ENCODE data around the gene CCAR1.
"Not testable (repeated sequence)": the region's sequence is repeated elsewhere in the genome, so short reads cannot be mapped to it uniquely, and the experiment has no call there.

CCAR1 gene

GRCh38 chr10:68829521-68829920 lies 108.5 kb downstream of the CCAR1 start:
- no peak overlapping the region for H3K27ac ChIP-seq
- TF ChIP-seq CTCF (IDR thresholded peaks at IDR 0.05) (no peak), ZFX (IDR thresholded peaks at IDR 0.05; ENCODE audit: borderline replicate concordance) (no peak)

DNA sequence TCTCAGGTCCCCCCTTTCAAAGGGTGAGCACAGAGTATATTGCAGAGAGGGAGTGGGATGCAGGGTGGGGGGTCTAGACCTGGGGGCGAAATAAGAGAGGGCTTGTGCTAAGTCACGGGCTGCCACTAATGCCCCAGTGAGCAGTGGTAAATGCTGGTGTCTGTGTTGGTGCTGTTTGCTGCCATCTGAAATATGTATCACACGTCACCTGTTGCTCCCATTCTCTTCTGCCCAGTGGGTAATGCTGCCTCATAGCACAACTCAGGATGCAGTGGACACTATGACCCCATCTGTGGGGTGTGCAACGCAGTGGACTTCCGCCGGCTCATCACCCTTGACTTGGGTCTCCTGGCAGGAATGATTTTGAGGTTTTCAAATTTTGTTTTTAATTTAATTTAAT lies 108.9 kb downstream of the CCAR1 start:
- no peak overlapping the region for H3K27ac ChIP-seq
- TF ChIP-seq CTCF (IDR thresholded peaks at IDR 0.05) (no peak), ZFX (IDR thresholded peaks at IDR 0.05; ENCODE audit: borderline replicate concordance) (no peak)

DNA sequence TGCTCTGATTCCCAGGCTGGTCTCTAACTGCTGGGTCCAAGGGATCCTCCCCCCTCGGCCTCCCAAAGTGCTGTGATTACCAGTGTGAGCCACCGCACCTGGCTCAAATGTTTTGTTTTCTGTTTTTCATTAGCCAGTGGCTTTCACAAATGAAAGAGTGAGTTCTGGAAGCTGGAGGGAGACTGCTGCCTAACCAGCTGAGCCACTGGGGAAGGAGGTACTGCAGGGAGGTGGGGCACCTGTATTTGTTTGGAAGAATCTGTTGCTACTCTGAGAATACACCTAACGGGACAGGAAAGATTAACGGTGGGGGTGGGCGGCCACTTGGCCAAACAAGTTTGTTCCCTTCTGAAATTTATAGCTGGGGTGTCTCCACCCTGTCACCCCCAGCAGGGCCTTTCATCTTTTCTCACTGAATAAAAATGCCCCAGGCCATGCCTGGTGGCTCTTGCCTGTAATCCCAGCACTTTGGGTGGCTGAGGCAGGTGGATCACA lies 111.0 kb downstream of the CCAR1 start:
- no peak overlapping the region for H3K27ac ChIP-seq
- TF ChIP-seq ZFX (IDR thresholded peaks at IDR 0.05; ENCODE audit: borderline replicate concordance) (no peak), CTCF (IDR thresholded peaks at IDR 0.05) (no peak)

GRCh38 chr10:68832601-68833000 lies 111.6 kb downstream of the CCAR1 start:
- TF ChIP-seq ZFX (IDR thresholded peaks at IDR 0.05; ENCODE audit: borderline replicate concordance) (no peak), CTCF (IDR thresholded peaks at IDR 0.05) (no peak)
- H3K27ac ChIP-seq = no peak overlapping the region

- no peak overlapping the region for H3K27ac ChIP-seq
- TF ChIP-seq CTCF (IDR thresholded peaks at IDR 0.05) (no peak), ZFX (IDR thresholded peaks at IDR 0.05; ENCODE audit: borderline replicate concordance) (no peak)
Measured at GRCh38 chr10:68837626-68838322, 116.7 kb downstream of the CCAR1 start.

- not testable (repeated sequence) for H3K27ac ChIP-seq
Measured at GRCh38 chr10:68840650-68841049, 119.6 kb downstream of the CCAR1 start.

Data from 22Rv1 (cell line).